Muscle layer of duodenum (tissue), 2 donors: ENCODE results near the gene KRTAP10-2.

Experiments used
- H3K27ac ChIP-seq: one replicate; pipeline ENCODE4 v1.7.0; 2013; ENCODE audit warnings: mild to moderate bottlenecking, low read length
- H3K27me3 ChIP-seq: one replicate; pipeline ENCODE4 v1.7.0; 2013; ENCODE audit warnings: low read depth, mild to moderate bottlenecking, control low read depth, low read length
- H3K36me3 ChIP-seq, 2 donors: one replicate each; pipeline ENCODE4 v1.7.0; 2013; ENCODE audit warnings: low read length in 2 of 2, control low read depth in 1 of 2, mild to moderate bottlenecking in 1 of 2; ENCODE audit not compliant: insufficient read depth in 2 of 2, control insufficient read depth in 1 of 2
- H3K4me1 ChIP-seq, 2 donors: one replicate each; pipeline ENCODE4 v1.7.0; 2013; ENCODE audit warnings: low read length in 2 of 2, mild to moderate bottlenecking in 2 of 2, control low read depth in 1 of 2, moderate library complexity in 1 of 2; ENCODE audit not compliant: insufficient read depth in 2 of 2, control insufficient read depth in 1 of 2
- H3K4me3 ChIP-seq, 2 donors: one replicate each; pipeline ENCODE4 v1.7.0; 2013; ENCODE audit warnings: low read length in 2 of 2, low read depth in 1 of 2, mild to moderate bottlenecking in 1 of 2
- H3K9me3 ChIP-seq, 2 donors: one replicate each; pipeline ENCODE4 v1.7.0; 2013; ENCODE audit warnings: low read length in 2 of 2, control low read depth in 1 of 2, mild to moderate bottlenecking in 1 of 2; ENCODE audit not compliant: control insufficient read depth in 1 of 2
- donor health status: healthy.

KRTAP10-2 gene

DNA sequence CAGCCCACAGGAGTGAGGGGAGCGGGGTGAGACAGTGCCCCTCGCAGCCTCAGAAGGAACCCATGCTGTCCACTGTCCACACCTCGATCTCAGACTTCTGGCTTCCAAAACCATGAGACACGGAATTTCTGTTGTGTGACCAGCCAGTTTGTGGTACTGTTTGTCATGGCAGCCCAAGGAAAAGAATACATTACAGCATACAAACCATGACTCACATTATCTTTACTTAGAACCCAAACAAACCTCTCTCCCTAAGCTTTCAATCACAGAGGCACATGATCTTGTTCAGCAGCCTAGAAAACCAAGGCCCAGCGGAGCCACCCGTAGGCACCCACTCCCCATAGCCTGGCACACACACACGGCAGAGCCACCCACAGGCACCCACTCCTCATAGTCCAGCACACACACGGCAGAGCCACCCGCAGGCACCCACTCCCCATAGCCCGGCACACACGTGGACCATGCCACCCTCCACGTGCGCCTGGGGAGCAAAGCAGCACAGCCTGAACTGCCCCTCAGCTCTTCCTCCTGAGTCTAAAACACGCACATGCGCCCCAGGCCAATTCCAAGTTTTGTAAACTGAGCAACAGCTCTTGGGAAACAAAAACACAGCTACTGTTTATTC, 21.8 kb upstream of the KRTAP10-2 start:
- H3K9me3 ChIP-seq = peaks cover 8 to 17% of the 10 kb centered on the region in 2 donors
- H3K27me3 ChIP-seq = no peaks in the 10 kb centered on the region
- H3K4me1 ChIP-seq = no peaks in the 10 kb centered on the region
- H3K36me3 ChIP-seq = no peaks in the 10 kb centered on the region
- no peak overlapping the region for H3K4me3 ChIP-seq
- no peak overlapping the region for H3K27ac ChIP-seq

DNA sequence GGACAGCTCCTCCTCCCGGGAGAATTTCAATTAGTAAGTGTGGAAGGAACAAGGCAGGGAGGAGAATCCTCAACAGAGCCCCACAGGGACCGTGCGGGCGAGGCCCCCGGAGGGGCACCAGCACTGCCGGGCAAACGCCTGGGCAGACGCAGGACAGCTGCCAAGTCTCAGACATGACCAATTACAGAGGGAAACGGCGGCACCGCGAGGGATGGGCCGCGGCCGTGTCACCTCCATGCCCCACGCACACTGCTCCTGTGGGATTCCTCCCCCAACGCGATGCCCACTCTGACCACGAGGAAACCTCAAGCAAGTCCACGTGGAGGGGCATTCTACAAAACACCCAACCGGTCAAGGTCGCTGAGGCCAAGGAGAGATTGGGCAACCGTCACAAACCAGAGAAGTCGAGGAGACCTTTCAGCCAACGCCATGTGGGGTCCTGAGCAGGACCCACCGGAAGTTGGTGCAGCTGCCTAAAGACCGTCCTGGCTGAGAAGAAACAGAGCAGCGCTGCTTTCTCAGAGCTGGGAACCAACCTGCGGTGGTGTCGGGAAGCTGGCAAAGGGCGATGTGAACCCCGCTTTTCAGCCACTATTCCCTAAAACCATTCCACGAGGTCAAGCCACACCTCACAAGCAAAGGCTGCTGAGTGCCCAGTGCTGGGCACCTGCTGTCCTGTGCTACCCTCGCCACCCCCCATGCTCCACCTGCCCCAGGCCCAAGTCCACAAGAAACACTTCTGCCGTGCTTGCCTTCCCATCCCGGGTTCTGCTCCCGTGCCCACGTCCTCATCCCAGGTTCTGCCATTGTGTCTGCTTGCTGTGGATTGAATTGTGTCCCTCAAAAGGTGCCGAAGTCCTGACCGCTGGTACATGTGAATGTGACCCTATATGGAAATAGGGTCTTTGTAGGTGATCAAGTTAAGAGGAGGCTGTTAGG, 20.8 kb upstream of the KRTAP10-2 start:
- Histone ChIP-seq H3K27me3 (no peaks in the 10 kb centered on the region), H3K9me3 (peaks cover 8 to 12% of the 10 kb centered on the region in 2 donors), H3K4me3 (no peak overlapping the region), H3K36me3 (no peaks in the 10 kb centered on the region), H3K4me1 (no peaks in the 10 kb centered on the region), H3K27ac (no peak overlapping the region)

GRCh38 chr21:44571296-44571695, 20.0 kb upstream of the KRTAP10-2 start:
- no peaks in the 10 kb centered on the region for H3K27me3 ChIP-seq
- no peak overlapping the region for H3K27ac ChIP-seq
- peaks cover 4 to 12% of the 10 kb centered on the region in 2 donors for H3K9me3 ChIP-seq
- no peak overlapping the region for H3K4me3 ChIP-seq
- no peaks in the 10 kb centered on the region for H3K36me3 ChIP-seq
- no peaks in the 10 kb centered on the region for H3K4me1 ChIP-seq

- Histone ChIP-seq H3K9me3 (peaks cover 4 to 12% of the 10 kb centered on the region in 2 donors), H3K4me3 (no peak overlapping the region), H3K36me3 (no peaks in the 10 kb centered on the region), H3K4me1 (no peaks in the 10 kb centered on the region), H3K27ac (no peak overlapping the region), H3K27me3 (no peaks in the 10 kb centered on the region)
Observed at GRCh38 chr21:44569861-44570517, 18.7 kb upstream of the KRTAP10-2 start.

GRCh38 chr21:44568667-44569556, 17.6 kb upstream of the KRTAP10-2 start:
- Histone ChIP-seq H3K9me3 (peaks cover 4 to 12% of the 10 kb centered on the region in 2 donors), H3K4me3 (no peak overlapping the region), H3K4me1 (no peaks in the 10 kb centered on the region), H3K27ac (no peak overlapping the region), H3K27me3 (no peaks in the 10 kb centered on the region), H3K36me3 (no peaks in the 10 kb centered on the region)

- H3K4me1 ChIP-seq = no peaks in the 10 kb centered on the region
- H3K27ac ChIP-seq = no peak overlapping the region
- no peaks in the 10 kb centered on the region for H3K36me3 ChIP-seq
- peaks cover 4 to 12% of the 10 kb centered on the region in 2 donors for H3K9me3 ChIP-seq
- H3K4me3 ChIP-seq = no peak overlapping the region
- H3K27me3 ChIP-seq = no peaks in the 10 kb centered on the region
Observed at GRCh38 chr21:44568261-44568660, 17.0 kb upstream of the KRTAP10-2 start.

GRCh38 chr21:44567481-44568171, 16.3 kb upstream of the KRTAP10-2 start:
- Histone ChIP-seq H3K4me1 (no peaks in the 10 kb centered on the region), H3K9me3 (peaks cover 4 to 14% of the 10 kb centered on the region in 2 donors)

GRCh38 chr21:44566403-44566802, 15.1 kb upstream of the KRTAP10-2 start:
- no peaks in the 10 kb centered on the region for H3K36me3 ChIP-seq
- no peaks in the 10 kb centered on the region for H3K27me3 ChIP-seq
- no peaks in the 10 kb centered on the region for H3K4me1 ChIP-seq
- peaks cover 4 to 12% of the 10 kb centered on the region in 2 donors for H3K9me3 ChIP-seq
- no peak overlapping the region for H3K4me3 ChIP-seq
- H3K27ac ChIP-seq = no peak overlapping the region

More at GRCh38 chr21:44567481-44568171, 16.3 kb upstream of the KRTAP10-2 start:
- H3K36me3 ChIP-seq = no peaks in the 10 kb centered on the region
- H3K27me3 ChIP-seq = no peaks in the 10 kb centered on the region
- no peak overlapping the region for H3K27ac ChIP-seq
- H3K4me3 ChIP-seq = no peak overlapping the region

DNA sequence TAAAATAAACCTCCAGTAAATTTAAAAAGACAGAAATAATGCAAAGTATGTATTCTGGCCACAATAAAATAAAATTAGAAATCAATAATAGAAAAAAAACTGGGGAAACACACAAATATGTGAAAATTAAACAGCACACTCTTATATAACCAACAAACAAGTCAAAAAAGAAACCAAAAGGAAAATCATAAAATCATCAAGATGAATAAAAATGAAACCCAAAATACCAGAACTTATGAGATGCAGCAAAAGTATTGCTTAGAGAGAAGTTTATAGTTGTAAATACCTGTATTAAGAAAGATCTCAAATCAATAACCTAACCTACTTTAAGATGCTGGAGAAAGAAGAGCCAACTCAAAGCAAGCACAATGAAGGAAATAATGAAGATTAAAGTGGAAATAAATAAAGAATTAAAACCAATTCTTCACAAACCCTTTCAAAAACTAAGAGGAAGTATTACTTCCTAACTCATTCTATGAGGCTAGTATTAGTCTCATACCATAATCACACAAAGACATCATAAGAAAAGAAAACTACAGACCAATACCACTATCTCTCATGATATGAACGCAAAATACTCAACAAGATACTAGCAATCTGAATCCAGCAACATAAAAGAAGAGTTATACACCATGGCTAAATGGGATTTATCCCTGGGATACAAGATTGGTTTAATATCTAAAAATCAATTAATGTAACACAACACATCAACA, 13.7 kb upstream of the KRTAP10-2 start:
- no peaks in the 10 kb centered on the region for H3K4me1 ChIP-seq
- H3K36me3 ChIP-seq = no peaks in the 10 kb centered on the region
- peaks cover 0 to 4% of the 10 kb centered on the region in 2 donors for H3K9me3 ChIP-seq
- no peak overlapping the region for H3K4me3 ChIP-seq
- no peaks in the 10 kb centered on the region for H3K27me3 ChIP-seq
- H3K27ac ChIP-seq = no peak overlapping the region

DNA sequence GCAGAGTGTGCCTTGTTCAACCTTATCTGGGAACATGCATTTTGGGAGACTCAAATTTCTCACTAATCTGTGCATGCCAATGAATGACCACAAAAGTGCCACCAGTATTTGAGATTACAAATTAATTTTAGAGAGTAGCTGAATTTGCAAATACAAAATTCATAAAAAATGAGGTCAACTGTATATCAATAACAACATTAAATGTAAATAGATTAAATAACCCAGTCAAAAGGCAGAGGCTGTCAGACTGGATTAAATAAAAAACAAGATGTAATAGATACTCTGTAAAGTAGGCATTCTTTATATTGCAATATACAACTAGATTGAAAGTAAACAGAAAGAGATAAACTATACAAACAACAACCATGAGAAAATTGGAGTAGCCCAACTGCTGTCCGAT, 12.8 kb upstream of the KRTAP10-2 start:
- H3K27me3 ChIP-seq = no peaks in the 10 kb centered on the region
- H3K4me1 ChIP-seq = no peaks in the 10 kb centered on the region
- peaks cover 0 to 4% of the 10 kb centered on the region in 2 donors for H3K9me3 ChIP-seq
- H3K36me3 ChIP-seq = no peaks in the 10 kb centered on the region
- no peak overlapping the region for H3K4me3 ChIP-seq
- no peak overlapping the region for H3K27ac ChIP-seq
